Measurements from ENCODE around the gene TSPYL1. TPM values are rescaled to one million over a fixed set of nuclear protein-coding genes. Genes with fewer than 3 reads are reported as not detected.

TSPYL1 gene
- total RNA-seq, 5 donors from 2014 or later (not counting 1 experiment from before 2014, with no cell fraction given): 83.4 to 215 (median 86.8) TPM

- no peaks in the 10 kb centered on the region for H3K27me3 ChIP-seq (replicated peaks in 1 of 2; ENCODE audit: control insufficient read depth in 2 of 2, extremely low read depth in 1 of 2, insufficient read depth in 2 of 2, low read length in 1 of 2)
- no peaks in the 10 kb centered on the region for H3K9me3 ChIP-seq
- Mint-ChIP-seq H3K36me3 (peaks cover 20% of the 10 kb centered on the region), H3K27me3 (no peaks in the 10 kb centered on the region), H3K4me1 (no peaks in the 10 kb centered on the region), H3K4me3 (no peak overlapping the region), H3K9me3 (no peaks in the 10 kb centered on the region), H3K27ac (no peak overlapping the region)
- no peak overlapping the region for H3K4me3 ChIP-seq (ENCODE audit: control insufficient read depth in 1 of 2, extremely low read depth in 1 of 2, low read length in 1 of 2)
- DNase-seq (no peak), ATAC-seq (replicated peaks in 1 of 4) (no peak)
- peaks cover 0 to 3% of the 10 kb centered on the region in 2 donors for H3K36me3 ChIP-seq (ENCODE audit: control insufficient read depth in 2 of 2, extremely low read depth in 1 of 2, insufficient read depth in 1 of 2, low read length in 1 of 2)
- no peaks in the 10 kb centered on the region for H3K4me1 ChIP-seq (ENCODE audit: control insufficient read depth in 1 of 2, extremely low read depth in 1 of 2, insufficient read depth in 2 of 2, low read length in 2 of 2)
- H3K27ac ChIP-seq (ENCODE audit: low read length): no peak overlapping the region
- CTCF ChIA-PET: interaction anchor here in 1 of 2 donors (0.7 kb wide), 1 partner anchor 221 kb away, joined by 4 read pairs; no protein-coding TSS in a partner anchor
- WGBS (ENCODE audit: insufficient coverage): 100% methylated on average over 1 of the region's 2 CpGs
- POLR2A ChIA-PET: no interaction called here
These were observed 33.5 kb upstream of the TSPYL1 start for GRCh38 chr6:116313101-116313776.

DNA sequence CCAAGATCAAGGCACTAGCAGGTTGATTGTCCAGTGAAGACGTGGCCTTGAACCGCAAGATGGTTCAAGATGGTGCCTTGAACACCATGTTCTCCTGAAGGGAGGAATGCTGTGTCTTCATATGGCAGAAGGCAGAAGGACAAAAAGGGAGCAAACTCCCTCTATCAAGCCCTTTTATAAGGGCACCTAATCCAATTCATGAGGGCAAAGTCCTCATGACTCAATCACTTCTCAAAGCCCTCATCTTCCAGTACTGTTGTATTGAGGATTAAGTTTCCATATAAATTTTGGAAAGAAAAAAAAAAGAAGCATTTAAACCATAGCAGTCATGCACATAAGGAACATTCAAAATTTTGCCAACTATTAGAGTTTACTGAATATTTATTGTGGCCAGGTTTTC lies 29.9 kb upstream of the TSPYL1 start:
- ChIA-PET POLR2A (no interaction called here), CTCF (no interaction called here)
- Histone ChIP-seq H3K4me1 (ENCODE audit: control insufficient read depth in 1 of 2, extremely low read depth in 1 of 2, insufficient read depth in 2 of 2, low read length in 2 of 2) (no peaks in the 10 kb centered on the region), H3K27ac (ENCODE audit: low read length) (no peak overlapping the region), H3K9me3 (no peaks in the 10 kb centered on the region), H3K4me3 (ENCODE audit: control insufficient read depth in 1 of 2, extremely low read depth in 1 of 2, low read length in 1 of 2) (no peak overlapping the region), H3K36me3 (ENCODE audit: control insufficient read depth in 2 of 2, extremely low read depth in 1 of 2, insufficient read depth in 1 of 2, low read length in 1 of 2) (peaks cover 0 to 3% of the 10 kb centered on the region in 2 donors), H3K27me3 (replicated peaks in 1 of 2; ENCODE audit: control insufficient read depth in 2 of 2, extremely low read depth in 1 of 2, insufficient read depth in 2 of 2, low read length in 1 of 2) (no peaks in the 10 kb centered on the region)
- H3K27ac Mint-ChIP-seq: no peak overlapping the region
- DNase-seq: no peak
- no peaks in the 10 kb centered on the region for H3K9me3 Mint-ChIP-seq
- no peaks in the 10 kb centered on the region for H3K27me3 Mint-ChIP-seq
- H3K4me3 Mint-ChIP-seq: no peak overlapping the region
- no peak for ATAC-seq (replicated peaks in 1 of 4)
- H3K36me3 Mint-ChIP-seq: peaks cover 27% of the 10 kb centered on the region
- WGBS (ENCODE audit: insufficient coverage): no CpG with 5 or more reads among the region's 2 CpGs
- no peaks in the 10 kb centered on the region for H3K4me1 Mint-ChIP-seq

- H3K36me3 Mint-ChIP-seq: peaks cover 27% of the 10 kb centered on the region
- H3K9me3 Mint-ChIP-seq: no peaks in the 10 kb centered on the region
- no peaks in the 10 kb centered on the region for H3K4me1 Mint-ChIP-seq
- no peak overlapping the region for H3K4me3 Mint-ChIP-seq
- DNase-seq (no peak), ATAC-seq (replicated peaks in 1 of 4) (no peak)
- no peaks in the 10 kb centered on the region for H3K27me3 Mint-ChIP-seq
- Histone ChIP-seq H3K27ac (ENCODE audit: low read length) (no peak overlapping the region), H3K36me3 (ENCODE audit: control insufficient read depth in 2 of 2, extremely low read depth in 1 of 2, insufficient read depth in 1 of 2, low read length in 1 of 2) (peaks cover 0 to 3% of the 10 kb centered on the region in 2 donors), H3K27me3 (replicated peaks in 1 of 2; ENCODE audit: control insufficient read depth in 2 of 2, extremely low read depth in 1 of 2, insufficient read depth in 2 of 2, low read length in 1 of 2) (no peaks in the 10 kb centered on the region), H3K4me1 (ENCODE audit: control insufficient read depth in 1 of 2, extremely low read depth in 1 of 2, insufficient read depth in 2 of 2, low read length in 2 of 2) (no peaks in the 10 kb centered on the region), H3K4me3 (ENCODE audit: control insufficient read depth in 1 of 2, extremely low read depth in 1 of 2, low read length in 1 of 2) (no peak overlapping the region), H3K9me3 (no peaks in the 10 kb centered on the region)
- POLR2A ChIA-PET: no interaction called here
- no peak overlapping the region for H3K27ac Mint-ChIP-seq
- CTCF ChIA-PET: no interaction called here
These were observed 29.3 kb upstream of the TSPYL1 start for GRCh38 chr6:116309001-116309400.

DNA sequence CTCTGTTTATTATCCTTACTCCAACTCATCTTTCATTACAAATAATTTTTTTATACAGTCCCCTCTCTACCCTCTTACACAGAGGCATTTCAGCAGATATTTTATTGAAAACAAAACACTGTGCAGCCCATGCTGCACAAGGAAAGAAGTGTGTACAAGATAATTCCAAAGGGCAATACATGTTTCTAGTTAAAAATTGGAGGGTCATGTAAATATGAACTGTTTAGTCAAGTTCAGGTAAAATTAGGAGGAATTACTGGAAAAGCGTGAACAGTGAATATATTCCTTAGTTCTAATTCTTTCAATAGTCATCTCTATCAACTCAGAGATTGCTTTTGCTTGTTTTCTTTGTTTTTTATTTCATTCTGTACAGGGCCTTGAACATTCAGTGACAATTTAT lies 27.9 kb upstream of the TSPYL1 start:
- H3K4me3 ChIP-seq (ENCODE audit: control insufficient read depth in 1 of 2, extremely low read depth in 1 of 2, low read length in 1 of 2): no peak overlapping the region
- ChIA-PET CTCF (interaction anchor here in 1 of 2 donors (0.6 kb wide), 1 partner anchor 88 kb away, joined by 8 read pairs; no protein-coding TSS in a partner anchor), POLR2A (no interaction called here)
- H3K27me3 ChIP-seq (replicated peaks in 1 of 2; ENCODE audit: control insufficient read depth in 2 of 2, extremely low read depth in 1 of 2, insufficient read depth in 2 of 2, low read length in 1 of 2): no peaks in the 10 kb centered on the region
- Mint-ChIP-seq H3K9me3 (no peaks in the 10 kb centered on the region), H3K4me3 (no peak overlapping the region), H3K4me1 (no peaks in the 10 kb centered on the region), H3K36me3 (peaks cover 31% of the 10 kb centered on the region), H3K27ac (no peak overlapping the region), H3K27me3 (no peaks in the 10 kb centered on the region)
- H3K9me3 ChIP-seq: no peaks in the 10 kb centered on the region
- WGBS (ENCODE audit: insufficient coverage): no CpG with 5 or more reads among the region's 1 CpG
- H3K4me1 ChIP-seq (ENCODE audit: control insufficient read depth in 1 of 2, extremely low read depth in 1 of 2, insufficient read depth in 2 of 2, low read length in 2 of 2): no peaks in the 10 kb centered on the region
- no peak overlapping the region for H3K27ac ChIP-seq (ENCODE audit: low read length)
- peaks cover 0 to 3% of the 10 kb centered on the region in 2 donors for H3K36me3 ChIP-seq (ENCODE audit: control insufficient read depth in 2 of 2, extremely low read depth in 1 of 2, insufficient read depth in 1 of 2, low read length in 1 of 2)
- DNase-seq (no peak), ATAC-seq (replicated peaks in 1 of 4) (no peak)

GRCh38 chr6:116307001-116307400 lies 27.3 kb upstream of the TSPYL1 start:
- Mint-ChIP-seq H3K4me1 (no peaks in the 10 kb centered on the region), H3K27me3 (no peaks in the 10 kb centered on the region), H3K36me3 (peaks cover 34% of the 10 kb centered on the region), H3K27ac (no peak overlapping the region), H3K9me3 (no peaks in the 10 kb centered on the region), H3K4me3 (no peak overlapping the region)
- ChIA-PET POLR2A (no interaction called here), CTCF (no interaction called here)
- ATAC-seq (replicated peaks in 1 of 4): no peak
- H3K36me3 ChIP-seq (ENCODE audit: control insufficient read depth in 2 of 2, extremely low read depth in 1 of 2, insufficient read depth in 1 of 2, low read length in 1 of 2): peaks cover 0 to 3% of the 10 kb centered on the region in 2 donors
- H3K27ac ChIP-seq (ENCODE audit: low read length): no peak overlapping the region
- no peak for DNase-seq
- no peaks in the 10 kb centered on the region for H3K27me3 ChIP-seq (replicated peaks in 1 of 2; ENCODE audit: control insufficient read depth in 2 of 2, extremely low read depth in 1 of 2, insufficient read depth in 2 of 2, low read length in 1 of 2)
- WGBS (ENCODE audit: insufficient coverage): no CpG with 5 or more reads among the region's 1 CpG
- H3K4me3 ChIP-seq (ENCODE audit: control insufficient read depth in 1 of 2, extremely low read depth in 1 of 2, low read length in 1 of 2): no peak overlapping the region
- no peaks in the 10 kb centered on the region for H3K9me3 ChIP-seq
- H3K4me1 ChIP-seq (ENCODE audit: control insufficient read depth in 1 of 2, extremely low read depth in 1 of 2, insufficient read depth in 2 of 2, low read length in 2 of 2): no peaks in the 10 kb centered on the region

- H3K9me3 ChIP-seq: no peaks in the 10 kb centered on the region
- ChIA-PET CTCF (no interaction called here), POLR2A (interaction anchor here in 1 of 2 donors (0.7 to 0.8 kb wide), 2 partner anchors 288 to 296 kb away, joined by 3 to 5 read pairs; no protein-coding TSS in a partner anchor)
- Mint-ChIP-seq H3K36me3 (peaks cover 22% of the 10 kb centered on the region), H3K9me3 (peaks cover 0 to 6% (median 0%) of the 10 kb centered on the region in 3 donors), H3K27ac (no peak overlapping the region), H3K4me3 (no peak overlapping the region), H3K4me1 (no peaks in the 10 kb centered on the region), H3K27me3 (no peaks in the 10 kb centered on the region)
- H3K4me3 ChIP-seq (ENCODE audit: control insufficient read depth in 1 of 2, extremely low read depth in 1 of 2, low read length in 1 of 2): no peak overlapping the region
- H3K4me1 ChIP-seq (ENCODE audit: control insufficient read depth in 1 of 2, extremely low read depth in 1 of 2, insufficient read depth in 2 of 2, low read length in 2 of 2): no peaks in the 10 kb centered on the region
- H3K27me3 ChIP-seq (replicated peaks in 1 of 2; ENCODE audit: control insufficient read depth in 2 of 2, extremely low read depth in 1 of 2, insufficient read depth in 2 of 2, low read length in 1 of 2): no peaks in the 10 kb centered on the region
- no peak overlapping the region for H3K27ac ChIP-seq (ENCODE audit: low read length)
- no peak for ATAC-seq (replicated peaks in 1 of 4)
- no peak for DNase-seq
- H3K36me3 ChIP-seq (ENCODE audit: control insufficient read depth in 2 of 2, extremely low read depth in 1 of 2, insufficient read depth in 1 of 2, low read length in 1 of 2): no peaks in the 10 kb centered on the region
These were observed 24.9 kb upstream of the TSPYL1 start for GRCh38 chr6:116304538-116305097.

All from T-cell (primary cell).